Fibroblast of the aortic adventitia (primary cell): Measurements from ENCODE around the gene TCHH. TPM values are rescaled to one million over a fixed set of nuclear protein-coding genes. Genes with fewer than 3 reads are reported as not detected.
A peak's percentile ranks its signal among the peaks of the same experiment; 100 is the strongest.

Experiments used
- DNase-seq: peaks from one replicate; pipeline ENCODE4 v3.0.0-alpha.2; 2010; ENCODE audit warnings: low read depth
- H3K4me3 ChIP-seq: 2 replicates; pipeline ENCODE4 v1.5.1; 2011; ENCODE audit warnings: low read depth, mild to moderate bottlenecking, control low read depth, low read length, moderate library complexity
- total RNA-seq: library from RNA; depleted of rRNA; stranded (reverse); fragments of >200 nt; gene quantifications from 2 replicates; pipeline ENCODE4 v1.2.3, GENCODE V29; 2012; ENCODE audit warnings: low replicate concordance
- TF ChIP-seq, protein P1 (sequence below): IDR thresholded peaks from 2 replicates; pipeline ENCODE4 v1.5.1; 2011; ENCODE audit warnings: mild to moderate bottlenecking, low read length, control low read depth, inconsistent platforms; ENCODE audit not compliant: insufficient read depth

The TCHH gene
- total RNA-seq, 1 donor: 0.09 TPM

GRCh38 chr1:152112101-152112884 lies 3.0 kb downstream of the TCHH start:
- H3K4me3 ChIP-seq: peak overlapping the region; percentile 53
- peak; percentile 35 for DNase-seq
- TF ChIP-seq, protein P1, sequence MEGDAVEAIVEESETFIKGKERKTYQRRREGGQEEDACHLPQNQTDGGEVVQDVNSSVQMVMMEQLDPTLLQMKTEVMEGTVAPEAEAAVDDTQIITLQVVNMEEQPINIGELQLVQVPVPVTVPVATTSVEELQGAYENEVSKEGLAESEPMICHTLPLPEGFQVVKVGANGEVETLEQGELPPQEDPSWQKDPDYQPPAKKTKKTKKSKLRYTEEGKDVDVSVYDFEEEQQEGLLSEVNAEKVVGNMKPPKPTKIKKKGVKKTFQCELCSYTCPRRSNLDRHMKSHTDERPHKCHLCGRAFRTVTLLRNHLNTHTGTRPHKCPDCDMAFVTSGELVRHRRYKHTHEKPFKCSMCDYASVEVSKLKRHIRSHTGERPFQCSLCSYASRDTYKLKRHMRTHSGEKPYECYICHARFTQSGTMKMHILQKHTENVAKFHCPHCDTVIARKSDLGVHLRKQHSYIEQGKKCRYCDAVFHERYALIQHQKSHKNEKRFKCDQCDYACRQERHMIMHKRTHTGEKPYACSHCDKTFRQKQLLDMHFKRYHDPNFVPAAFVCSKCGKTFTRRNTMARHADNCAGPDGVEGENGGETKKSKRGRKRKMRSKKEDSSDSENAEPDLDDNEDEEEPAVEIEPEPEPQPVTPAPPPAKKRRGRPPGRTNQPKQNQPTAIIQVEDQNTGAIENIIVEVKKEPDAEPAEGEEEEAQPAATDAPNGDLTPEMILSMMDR: no peak

GRCh38 chr1:152111515-152111968 lies 3.7 kb downstream of the TCHH start:
- TF ChIP-seq, protein P1: no peak
- peak; percentile 44 for DNase-seq
- H3K4me3 ChIP-seq: peak overlapping the region; percentile 64

- peak; percentile 48 for DNase-seq
- TF ChIP-seq, protein P1: no peak
- peak overlapping the region; percentile 64 for H3K4me3 ChIP-seq
Observed at GRCh38 chr1:152110860-152111514, 4.3 kb downstream of the TCHH start.

GRCh38 chr1:152110365-152110859 lies 4.8 kb downstream of the TCHH start:
- DNase-seq: peak; percentile 48
- TF ChIP-seq, protein P1: no peak
- peak overlapping the region; percentile 64 for H3K4me3 ChIP-seq

DNA sequence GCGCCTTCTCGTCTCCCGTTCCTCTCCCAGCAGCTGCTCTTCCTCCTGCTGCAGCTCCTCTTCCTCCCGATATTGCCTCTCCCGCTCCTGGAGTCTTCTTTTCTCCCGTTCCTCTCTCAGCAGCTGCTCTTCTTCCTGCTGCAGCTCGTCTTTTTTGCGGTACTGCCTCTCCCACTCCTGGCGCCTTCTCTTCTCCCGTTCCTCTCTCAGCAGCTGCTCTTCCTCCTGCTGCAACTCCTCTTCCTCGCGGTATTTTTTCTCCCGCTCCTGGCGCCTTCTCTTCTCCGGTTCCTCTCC lies 5.3 kb downstream of the TCHH start:
- peak overlapping the region; percentile 64 for H3K4me3 ChIP-seq
- TF ChIP-seq, protein P1: no peak
- DNase-seq: no peak

- peak overlapping the region; percentile 64 for H3K4me3 ChIP-seq
- peak; percentile 18 for DNase-seq
- TF ChIP-seq, protein P1: no peak
Observed at GRCh38 chr1:152109231-152109997, 5.8 kb downstream of the TCHH start.
